ENCODE measurements around the gene ABCC6. TPM values are rescaled to one million over a fixed set of nuclear protein-coding genes. Genes with fewer than 3 reads are reported as not detected.

Gene ABCC6
- total RNA-seq, 4 donors from 2014 or later: 0.29 TPM; not detected in 3

DNA sequence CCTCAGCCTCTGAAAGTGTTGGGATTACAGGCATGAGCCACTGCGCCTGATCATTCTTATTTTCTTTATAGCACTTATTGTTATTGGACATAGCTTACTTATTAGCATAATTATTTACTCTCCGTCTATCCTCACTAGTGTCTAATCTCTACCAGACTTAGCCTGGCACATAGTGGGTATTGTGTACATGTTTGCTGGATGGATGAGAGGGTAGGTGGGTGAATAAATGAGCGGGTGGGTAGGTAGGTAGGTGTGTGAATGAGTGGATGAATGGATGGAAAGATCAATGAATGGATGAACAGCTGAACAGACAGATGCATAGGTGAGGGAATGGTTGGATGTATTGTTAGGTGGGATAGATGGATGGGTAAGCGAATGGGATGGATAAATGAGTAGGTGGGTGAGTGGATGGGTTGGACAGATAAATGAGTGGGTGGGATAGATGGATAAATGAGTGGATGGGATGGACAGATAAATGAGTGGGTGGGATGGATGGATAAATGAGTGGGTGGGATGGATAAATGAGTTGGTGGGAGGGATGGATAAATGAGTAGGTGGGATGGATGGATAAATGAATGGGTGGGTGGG is 51.9 kb downstream of the ABCC6 start:
- no peaks in the 10 kb centered on the region for H3K36me3 ChIP-seq
- no peak for DNase-seq
- H3K4me3 ChIP-seq: no peak overlapping the region
- no peak overlapping the region for H3K27ac ChIP-seq
- H3K27me3 ChIP-seq: no peaks in the 10 kb centered on the region
- intact Hi-C loops (cut with DNase I): no loop called here
- no peaks in the 10 kb centered on the region for H3K4me1 ChIP-seq
- H3K9me3 ChIP-seq: no peaks in the 10 kb centered on the region
- 85 to 89% methylated on average over 4 of the region's 4 CpGs for WGBS, 2 donors
- TF ChIP-seq, protein P1, sequence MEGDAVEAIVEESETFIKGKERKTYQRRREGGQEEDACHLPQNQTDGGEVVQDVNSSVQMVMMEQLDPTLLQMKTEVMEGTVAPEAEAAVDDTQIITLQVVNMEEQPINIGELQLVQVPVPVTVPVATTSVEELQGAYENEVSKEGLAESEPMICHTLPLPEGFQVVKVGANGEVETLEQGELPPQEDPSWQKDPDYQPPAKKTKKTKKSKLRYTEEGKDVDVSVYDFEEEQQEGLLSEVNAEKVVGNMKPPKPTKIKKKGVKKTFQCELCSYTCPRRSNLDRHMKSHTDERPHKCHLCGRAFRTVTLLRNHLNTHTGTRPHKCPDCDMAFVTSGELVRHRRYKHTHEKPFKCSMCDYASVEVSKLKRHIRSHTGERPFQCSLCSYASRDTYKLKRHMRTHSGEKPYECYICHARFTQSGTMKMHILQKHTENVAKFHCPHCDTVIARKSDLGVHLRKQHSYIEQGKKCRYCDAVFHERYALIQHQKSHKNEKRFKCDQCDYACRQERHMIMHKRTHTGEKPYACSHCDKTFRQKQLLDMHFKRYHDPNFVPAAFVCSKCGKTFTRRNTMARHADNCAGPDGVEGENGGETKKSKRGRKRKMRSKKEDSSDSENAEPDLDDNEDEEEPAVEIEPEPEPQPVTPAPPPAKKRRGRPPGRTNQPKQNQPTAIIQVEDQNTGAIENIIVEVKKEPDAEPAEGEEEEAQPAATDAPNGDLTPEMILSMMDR (IDR thresholded peaks at IDR 0.05): no peak
- TF ChIP-seq POLR2A (IDR thresholded peaks at IDR 0.05): no peak

DNA sequence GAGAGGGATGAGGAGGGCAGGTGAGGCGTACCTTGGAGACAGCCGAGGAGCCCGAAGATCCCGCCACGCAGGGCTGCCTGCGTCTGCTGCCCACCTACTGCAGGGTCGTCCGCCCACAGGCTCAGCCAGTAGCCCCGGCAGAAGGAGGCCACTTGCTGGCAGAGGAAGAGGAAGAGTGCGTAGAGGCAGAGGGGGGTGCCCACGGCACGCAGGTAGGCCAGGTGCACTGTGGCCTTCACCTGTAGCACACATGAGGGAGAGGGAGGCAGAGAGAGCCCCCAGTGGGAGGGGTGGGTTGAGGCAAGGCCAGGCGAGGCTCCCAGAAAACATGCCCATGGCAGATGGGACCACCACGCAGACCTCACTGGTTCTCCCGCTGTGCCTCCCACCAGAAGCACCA is 53.7 kb downstream of the ABCC6 start:
- H3K36me3 ChIP-seq: no peaks in the 10 kb centered on the region
- intact Hi-C loops (cut with DNase I): no loop called here

DNA sequence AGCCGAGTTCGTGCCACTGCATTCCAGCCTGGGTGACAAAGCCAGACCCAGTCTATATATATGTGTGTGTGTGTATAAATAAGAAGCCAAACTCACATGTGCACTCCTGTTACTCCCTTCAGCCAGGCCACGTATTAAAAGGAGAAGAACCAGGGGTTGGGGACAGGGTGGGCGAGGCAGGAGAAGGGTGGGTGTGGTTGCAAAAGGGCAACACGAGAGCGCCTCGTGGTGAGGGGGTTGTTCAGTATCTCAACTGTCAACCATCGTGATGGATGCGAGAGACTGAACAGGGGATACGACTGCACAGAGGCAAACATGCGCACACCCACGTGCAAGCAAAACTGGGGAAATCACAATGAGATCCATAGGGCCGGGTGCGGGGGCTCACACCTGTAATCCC is 54.9 kb downstream of the ABCC6 start:
- intact Hi-C loops (cut with DNase I): no loop called here
- Histone ChIP-seq H3K36me3 (no peaks in the 10 kb centered on the region), H3K9me3 (no peaks in the 10 kb centered on the region), H3K27ac (no peak overlapping the region), H3K4me1 (no peaks in the 10 kb centered on the region), H3K4me3 (no peak overlapping the region), H3K27me3 (no peaks in the 10 kb centered on the region)
- WGBS, 2 donors: 76 to 82% methylated on average over 12 to 13 of the region's 14 CpGs
- DNase-seq: no peak
- TF ChIP-seq POLR2A (IDR thresholded peaks at IDR 0.05): no peak
- TF ChIP-seq, protein P1 (IDR thresholded peaks at IDR 0.05): no peak

More for the DNA sequence above, 53.7 kb downstream of the ABCC6 start:
- H3K9me3 ChIP-seq: no peaks in the 10 kb centered on the region
- no peaks in the 10 kb centered on the region for H3K4me1 ChIP-seq
- TF ChIP-seq, protein P1 (IDR thresholded peaks at IDR 0.05): no peak
- no peak for TF ChIP-seq POLR2A (IDR thresholded peaks at IDR 0.05)
- no peaks in the 10 kb centered on the region for H3K27me3 ChIP-seq
- 88 to 94% methylated on average over 5 to 6 of the region's 15 CpGs for WGBS, 2 donors
- H3K4me3 ChIP-seq: no peak overlapping the region
- H3K27ac ChIP-seq: no peak overlapping the region
- no peak for DNase-seq

DNA sequence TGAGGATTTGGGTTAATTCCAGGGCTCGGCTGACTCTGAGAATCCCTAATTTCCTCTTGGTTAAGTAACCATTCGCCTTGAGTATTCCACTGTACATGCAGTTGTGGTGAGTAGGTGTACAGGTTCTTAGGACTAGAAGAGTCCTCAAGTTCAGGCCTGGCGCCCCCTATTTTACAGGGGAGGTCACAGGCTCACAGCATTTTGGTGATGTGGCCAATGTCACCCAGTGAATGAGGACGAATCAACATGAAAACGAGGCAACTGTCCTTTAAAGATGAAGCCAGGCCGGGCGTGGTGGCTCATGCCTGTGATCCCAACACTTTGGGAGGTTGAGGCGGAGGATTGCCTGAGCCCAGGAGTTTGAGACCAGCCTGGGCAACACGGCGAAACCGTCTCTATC is 55.4 kb downstream of the ABCC6 start:
- H3K4me1 ChIP-seq: no peaks in the 10 kb centered on the region
- no peaks in the 10 kb centered on the region for H3K36me3 ChIP-seq
- 74 to 83% methylated on average over 7 to 8 of the region's 11 CpGs for WGBS, 2 donors

DNA sequence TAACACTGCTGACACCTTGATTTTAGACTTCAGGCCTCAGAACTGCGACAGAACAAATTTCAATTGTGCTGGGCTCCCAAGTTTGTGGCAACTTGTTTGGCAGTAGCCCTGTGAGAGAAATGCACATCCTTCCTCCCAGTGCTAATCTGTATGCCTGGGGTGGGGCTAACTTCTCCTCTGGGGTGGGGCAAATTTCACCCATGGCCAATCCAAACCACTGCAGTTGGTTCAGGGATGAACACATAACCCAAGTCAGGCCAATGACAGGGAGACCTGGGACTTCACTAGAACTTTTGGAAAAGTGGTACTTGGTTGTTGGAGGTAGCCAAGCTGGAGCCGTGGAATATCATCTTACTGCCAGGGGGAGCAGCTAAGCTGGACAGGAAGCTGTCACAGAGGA is 56.3 kb downstream of the ABCC6 start:
- no peak for TF ChIP-seq POLR2A (IDR thresholded peaks at IDR 0.05)
- TF ChIP-seq, protein P1 (IDR thresholded peaks at IDR 0.05): no peak
- Histone ChIP-seq H3K4me3 (no peak overlapping the region), H3K9me3 (no peaks in the 10 kb centered on the region), H3K27me3 (no peaks in the 10 kb centered on the region), H3K27ac (no peak overlapping the region), H3K4me1 (no peaks in the 10 kb centered on the region), H3K36me3 (no peaks in the 10 kb centered on the region)
- intact Hi-C loops (cut with DNase I): no loop called here
- 23 to 30% methylated on average over 2 of the region's 2 CpGs for WGBS, 2 donors
- DNase-seq: no peak

More for the DNA sequence above, 55.4 kb downstream of the ABCC6 start:
- intact Hi-C loops (cut with DNase I): no loop called here
- Histone ChIP-seq H3K9me3 (no peaks in the 10 kb centered on the region), H3K27me3 (no peaks in the 10 kb centered on the region), H3K4me3 (no peak overlapping the region), H3K27ac (no peak overlapping the region)
- no peak for DNase-seq
- TF ChIP-seq, protein P1 (IDR thresholded peaks at IDR 0.05): no peak
- no peak for TF ChIP-seq POLR2A (IDR thresholded peaks at IDR 0.05)

All from esophagus squamous epithelium (tissue), 5 donors.